ENCODE results near the gene PADI1. TPM values are rescaled to one million over a fixed set of nuclear protein-coding genes. Genes with fewer than 3 reads are reported as not detected.

Gene PADI1
- total RNA-seq, 4 donors from 2014 or later: 4.0 to 57.3 (median 9.1) TPM

- Histone ChIP-seq H3K4me1 (peaks cover 10% of the 10 kb centered on the region), H3K9me3 (no peaks in the 10 kb centered on the region), H3K27ac (no peak overlapping the region), H3K27me3 (peaks cover 28% of the 10 kb centered on the region), H3K4me3 (no peak overlapping the region), H3K36me3 (no peaks in the 10 kb centered on the region)
- TF ChIP-seq EP300 (IDR thresholded peaks at IDR 0.05): no peak
- TF ChIP-seq POLR2AphosphoS5 (IDR thresholded peaks at IDR 0.05): no peak
- 75% methylated on average over 3 of the region's 6 CpGs for WGBS
- DNase-seq (ENCODE audit: low spot score in 2 of 2): no peak
These were observed 20.2 kb downstream of the PADI1 start for GRCh38 chr1:17225140-17225539.

GRCh38 chr1:17227358-17227915 lies 22.5 kb downstream of the PADI1 start:
- no peak for DNase-seq (ENCODE audit: low spot score in 2 of 2)
- Histone ChIP-seq H3K27me3 (peaks cover 16% of the 10 kb centered on the region), H3K36me3 (no peaks in the 10 kb centered on the region), H3K4me3 (no peak overlapping the region), H3K27ac (no peak overlapping the region), H3K4me1 (peaks cover 12% of the 10 kb centered on the region), H3K9me3 (no peaks in the 10 kb centered on the region)
- TF ChIP-seq POLR2AphosphoS5 (IDR thresholded peaks at IDR 0.05) (no peak), EP300 (IDR thresholded peaks at IDR 0.05) (no peak), CTCF (IDR thresholded peaks at IDR 0.05) (no peak), POLR2A (IDR thresholded peaks at IDR 0.05) (no peak)
- 80% methylated on average over 7 of the region's 7 CpGs for WGBS

- Histone ChIP-seq H3K9me3 (no peaks in the 10 kb centered on the region), H3K27ac (no peak overlapping the region), H3K27me3 (peaks cover 5% of the 10 kb centered on the region), H3K4me3 (no peak overlapping the region), H3K36me3 (no peaks in the 10 kb centered on the region), H3K4me1 (peaks cover 24% of the 10 kb centered on the region)
- TF ChIP-seq POLR2AphosphoS5 (IDR thresholded peaks at IDR 0.05): no peak
- TF ChIP-seq EP300 (IDR thresholded peaks at IDR 0.05): no peak
- no peak for TF ChIP-seq POLR2A (IDR thresholded peaks at IDR 0.05)
- no peak for TF ChIP-seq CTCF (IDR thresholded peaks at IDR 0.05)
- WGBS: 60% methylated on average over 1 of the region's 8 CpGs
- no peak for DNase-seq (ENCODE audit: low spot score in 2 of 2)
These were observed 23.7 kb downstream of the PADI1 start for GRCh38 chr1:17228619-17229018.

- TF ChIP-seq EP300 (IDR thresholded peaks at IDR 0.05) (no peak), POLR2AphosphoS5 (IDR thresholded peaks at IDR 0.05) (no peak)
- Histone ChIP-seq H3K4me1 (peaks cover 30% of the 10 kb centered on the region), H3K4me3 (no peak overlapping the region), H3K27ac (no peak overlapping the region), H3K9me3 (no peaks in the 10 kb centered on the region), H3K27me3 (no peaks in the 10 kb centered on the region), H3K36me3 (no peaks in the 10 kb centered on the region)
- DNase-seq (ENCODE audit: low spot score in 2 of 2): no peak
- 40% methylated on average over 1 of the region's 6 CpGs for WGBS
These were observed 24.5 kb downstream of the PADI1 start for GRCh38 chr1:17229379-17229778.

- TF ChIP-seq POLR2A (IDR thresholded peaks at IDR 0.05) (no peak), EP300 (IDR thresholded peaks at IDR 0.05) (no peak), CTCF (IDR thresholded peaks at IDR 0.05) (no peak), POLR2AphosphoS5 (IDR thresholded peaks at IDR 0.05) (no peak)
- H3K4me1 ChIP-seq: peaks cover 30% of the 10 kb centered on the region
- no peak overlapping the region for H3K27ac ChIP-seq
- WGBS: 91% methylated on average over 6 of the region's 10 CpGs
- H3K4me3 ChIP-seq: no peak overlapping the region
- H3K36me3 ChIP-seq: no peaks in the 10 kb centered on the region
- no peaks in the 10 kb centered on the region for H3K9me3 ChIP-seq
- DNase-seq (ENCODE audit: low spot score in 2 of 2): no peak
- H3K27me3 ChIP-seq: no peaks in the 10 kb centered on the region
These were observed 25.2 kb downstream of the PADI1 start for GRCh38 chr1:17230106-17230505.

- Histone ChIP-seq H3K9me3 (no peaks in the 10 kb centered on the region), H3K27me3 (no peaks in the 10 kb centered on the region), H3K36me3 (no peaks in the 10 kb centered on the region), H3K4me1 (peaks cover 30% of the 10 kb centered on the region), H3K27ac (no peak overlapping the region), H3K4me3 (no peak overlapping the region)
- TF ChIP-seq EP300 (IDR thresholded peaks at IDR 0.05) (no peak), POLR2A (IDR thresholded peaks at IDR 0.05) (no peak), POLR2AphosphoS5 (IDR thresholded peaks at IDR 0.05) (no peak), CTCF (IDR thresholded peaks at IDR 0.05) (no peak)
- 68% methylated on average over 8 of the region's 8 CpGs for WGBS
- DNase-seq (ENCODE audit: low spot score in 2 of 2): no peak
These were observed 25.9 kb downstream of the PADI1 start for GRCh38 chr1:17230671-17231310.

Measured in suprapubic skin (tissue), 4 donors.